ENCODE measurements around the gene FAM131B.

Gene FAM131B

GRCh38 chr7:143374561-143374960 is 12.0 kb upstream of the FAM131B start:
- Histone ChIP-seq H3K4me3 (peak overlapping the region in 7 of 10 experiments; percentile 9 to 58 (median 33); a peak in 8 of 20 replicates), H3K36me3 (no peaks in the 10 kb centered on the region), H3K4me2 (peak overlapping the region; percentile 54 to 99 (median 96)), H3K27ac (peak overlapping the region; percentile 71 to 99 (median 91); a peak in 21 of 22 replicates), H3K4me1 (peaks cover 44 to 90% (median 84%) of the 10 kb centered on the region in 10 experiments), H3K9me3 (replicated peaks in 1 of 11) (no peaks in the 10 kb centered on the region), H4K20me1 (no peaks in the 10 kb centered on the region), H3K9ac (peak overlapping the region in 10 of 11 experiments; percentile 61 to 83 (median 73); a peak in 19 of 22 replicates), H3K27me3 (no peaks in the 10 kb centered on the region)
- no peak for TF ChIP-seq Cebpa-rat (IDR thresholded peaks at IDR 0.05)

- Histone ChIP-seq H3K9ac (peak overlapping the region in 2 of 11 experiments; percentile 14 to 73; a peak in 3 of 22 replicates), H3K9me3 (replicated peaks in 1 of 11) (no peaks in the 10 kb centered on the region), H3K4me3 (no peak overlapping the region), H3K27me3 (no peaks in the 10 kb centered on the region), H4K20me1 (no peaks in the 10 kb centered on the region), H3K27ac (peak overlapping the region in 10 of 11 experiments; percentile 15 to 99 (median 91); a peak in 18 of 22 replicates), H3K4me1 (peaks cover 34 to 78% (median 72%) of the 10 kb centered on the region in 10 experiments), H3K36me3 (no peaks in the 10 kb centered on the region), H3K4me2 (peak overlapping the region in 9 of 11 experiments; percentile 89 to 99 (median 97); a peak in 15 of 22 replicates)
- no peak for TF ChIP-seq Cebpa-rat (IDR thresholded peaks at IDR 0.05)
These were observed 10.8 kb upstream of the FAM131B start for GRCh38 chr7:143373255-143373794.

- Histone ChIP-seq H4K20me1 (no peaks in the 10 kb centered on the region), H3K27me3 (no peaks in the 10 kb centered on the region), H3K4me3 (peak overlapping the region in 1 of 10 experiments; percentile 6; a peak in 1 of 20 replicates), H3K4me2 (peak overlapping the region; percentile 37 to 99 (median 90); a peak in 21 of 22 replicates), H3K9ac (peak overlapping the region in 3 of 11 experiments; percentile 28 to 40 (median 28); a peak in 4 of 22 replicates), H3K9me3 (replicated peaks in 1 of 11) (no peaks in the 10 kb centered on the region), H3K36me3 (no peaks in the 10 kb centered on the region), H3K4me1 (peaks cover 34 to 69% (median 59%) of the 10 kb centered on the region in 10 experiments), H3K27ac (peak overlapping the region in 10 of 11 experiments; percentile 21 to 99 (median 77); a peak in 18 of 22 replicates)
- peak in 2 of 11 experiments; percentile 20 to 43; a peak in 1 of 22 replicates for TF ChIP-seq Cebpa-rat (IDR thresholded peaks at IDR 0.05)
These were observed 9.6 kb upstream of the FAM131B start for GRCh38 chr7:143372070-143372469.

GRCh38 chr7:143369678-143370651 is 7.5 kb upstream of the FAM131B start:
- no peak overlapping the region for H3K9ac ChIP-seq

GRCh38 chr7:143368387-143368786 is 5.9 kb upstream of the FAM131B start:
- H3K27me3 ChIP-seq = peaks cover 19 to 26% (median 24%) of the 10 kb centered on the region in 11 experiments
- H4K20me1 ChIP-seq = peaks cover 0 to 6% (median 0%) of the 10 kb centered on the region in 11 experiments; a peak in 3 of 22 replicates
- peaks cover 8 to 33% (median 22%) of the 10 kb centered on the region in 10 experiments for H3K4me1 ChIP-seq
- H3K4me3 ChIP-seq = no peak overlapping the region
- H3K36me3 ChIP-seq = no peaks in the 10 kb centered on the region
- no peak overlapping the region for H3K27ac ChIP-seq
- H3K9ac ChIP-seq = no peak overlapping the region
- TF ChIP-seq Cebpa-rat (IDR thresholded peaks at IDR 0.05) = no peak
- H3K4me2 ChIP-seq = no peak overlapping the region
- H3K9me3 ChIP-seq (replicated peaks in 1 of 11) = no peaks in the 10 kb centered on the region

More at GRCh38 chr7:143369678-143370651, 7.5 kb upstream of the FAM131B start:
- no peak overlapping the region for H3K27ac ChIP-seq
- TF ChIP-seq Cebpa-rat (IDR thresholded peaks at IDR 0.05) = no peak
- no peaks in the 10 kb centered on the region for H4K20me1 ChIP-seq
- H3K9me3 ChIP-seq (replicated peaks in 1 of 11) = no peaks in the 10 kb centered on the region
- peaks cover 3 to 10% (median 8%) of the 10 kb centered on the region in 11 experiments; a peak in 19 of 22 replicates for H3K27me3 ChIP-seq
- peaks cover 17 to 48% (median 38%) of the 10 kb centered on the region in 10 experiments for H3K4me1 ChIP-seq
- 0 out of 22 replicates have a peak overlapping the region, but pooled peaks of 1 of the 11 experiments have one; percentile 0 for H3K4me2 ChIP-seq
- no peaks in the 10 kb centered on the region for H3K36me3 ChIP-seq
- no peak overlapping the region for H3K4me3 ChIP-seq

- H3K4me1 ChIP-seq = peaks cover 8 to 32% (median 19%) of the 10 kb centered on the region in 10 experiments
- no peak overlapping the region for H3K27ac ChIP-seq
- no peaks in the 10 kb centered on the region for H3K36me3 ChIP-seq
- H3K4me2 ChIP-seq = no peak overlapping the region
- peaks cover 0 to 10% (median 0%) of the 10 kb centered on the region in 11 experiments; a peak in 4 of 22 replicates for H4K20me1 ChIP-seq
- H3K9me3 ChIP-seq (replicated peaks in 1 of 11) = no peaks in the 10 kb centered on the region
- peaks cover 23 to 30% (median 28%) of the 10 kb centered on the region in 11 experiments for H3K27me3 ChIP-seq
- TF ChIP-seq Cebpa-rat (IDR thresholded peaks at IDR 0.05) = no peak
- H3K4me3 ChIP-seq = no peak overlapping the region
- no peak overlapping the region for H3K9ac ChIP-seq
These were observed 5.5 kb upstream of the FAM131B start for GRCh38 chr7:143367972-143368371.

- TF ChIP-seq Cebpa-rat (IDR thresholded peaks at IDR 0.05) = no peak
- H3K4me1 ChIP-seq = peaks cover 0 to 22% (median 11%) of the 10 kb centered on the region in 10 experiments; a peak in 17 of 20 replicates
- peak overlapping the region; percentile 59 to 78 (median 68) for H3K4me3 ChIP-seq
- H3K27ac ChIP-seq = peak overlapping the region in 2 of 11 experiments; percentile 27 to 57; a peak in 1 of 22 replicates
- H4K20me1 ChIP-seq = peaks cover 0 to 14% (median 0%) of the 10 kb centered on the region in 11 experiments; a peak in 5 of 22 replicates
- H3K9ac ChIP-seq = peak overlapping the region; percentile 38 to 77 (median 64); a peak in 21 of 22 replicates
- H3K27me3 ChIP-seq = peaks cover 61 to 77% (median 75%) of the 10 kb centered on the region in 11 experiments
- H3K36me3 ChIP-seq = 0 out of 22 replicates have a peak, but pooled peaks cover 0 to 3% (median 0%) of the 10 kb centered on the region in 11 experiments
- no peaks in the 10 kb centered on the region for H3K9me3 ChIP-seq (replicated peaks in 1 of 11)
- H3K4me2 ChIP-seq = peak overlapping the region; percentile 91 to 98 (median 95)
These were observed 764 bp upstream of the FAM131B start for GRCh38 chr7:143363016-143363937.
